ENCODE data around the gene AXIN1. TPM values are rescaled to one million over a fixed set of nuclear protein-coding genes. Genes with fewer than 3 reads are reported as not detected.
A peak's percentile ranks its signal among the peaks of the same experiment; 100 is the strongest.

The AXIN1 gene
- total and polyA plus RNA-seq, 2 of the 8 experiments (the other 6 are each of a cell fraction or from before 2014, with no cell fraction given): 12.5 to 41.9 TPM

GRCh38 chr16:266258-267164 is 86.0 kb downstream of the AXIN1 start:
- Histone ChIP-seq H3K27me3 (replicated peaks in 1 of 4; ENCODE audit: control insufficient read depth in 3 of 4, extremely low read depth in 1 of 4, insufficient read depth in 3 of 4, low read length in 3 of 4) (no peaks in the 10 kb centered on the region), H2BK5ac (ENCODE audit: low read depth, low read length) (no peak overlapping the region), H3K23me2 (ENCODE audit: low read depth, low read length) (peaks cover 4% of the 10 kb centered on the region; the same call in 1 of the 2 replicates), H4K5ac (ENCODE audit: insufficient read length, low read depth, low read length) (no peak overlapping the region), H2BK12ac (ENCODE audit: low read depth, low read length) (no peak overlapping the region), H3K14ac (ENCODE audit: insufficient read length) (no peak overlapping the region), H3K9me3 (ENCODE audit: insufficient read depth in 2 of 2, low read depth in 1 of 2, low read length in 1 of 2) (no peaks in the 10 kb centered on the region), H3K18ac (ENCODE audit: extremely low read depth, low read length) (no peak overlapping the region), H3K4ac (replicated peaks; ENCODE audit: insufficient read length, low read depth, low read length) (no peak overlapping the region), H3K4me1 (replicated peaks in 1 of 4; ENCODE audit: control insufficient read depth in 3 of 4, insufficient read depth in 4 of 4, low read length in 3 of 4) (no peaks in the 10 kb centered on the region; a peak in 1 of 7 replicates), H2AFZ (ENCODE audit: low read length) (no peak overlapping the region), H2BK20ac (ENCODE audit: low read length) (no peak overlapping the region), H4K8ac (ENCODE audit: extremely low read depth, insufficient read depth, low read length) (peak overlapping the region; percentile 77; the same call in 1 of the 2 replicates), H3K79me1 (ENCODE audit: low read depth, low read length) (no peaks in the 10 kb centered on the region), H2BK15ac (ENCODE audit: low read length) (no peak overlapping the region), H3K79me2 (ENCODE audit: control insufficient read depth in 1 of 2, insufficient read depth in 2 of 2, low read length in 2 of 2) (no peaks in the 10 kb centered on the region), H2AK5ac (ENCODE audit: low read depth, low read length) (no peak overlapping the region), H3K23ac (ENCODE audit: insufficient read length) (no peak overlapping the region), H3K56ac (replicated peaks; ENCODE audit: insufficient read length, low read depth, low read length) (no peak overlapping the region), H4K91ac (replicated peaks; ENCODE audit: insufficient read length, low read length) (no peak overlapping the region), H3K27ac (ENCODE audit: low read depth, low read length) (no peak overlapping the region), H3K4me3 (ENCODE audit: extremely low read depth in 1 of 4, insufficient read depth in 2 of 4, low read depth in 3 of 4, low read length in 4 of 4) (no peak overlapping the region), H3K9ac (replicated peaks in 1 of 4; ENCODE audit: extremely low read depth in 1 of 4, low read depth in 3 of 4, low read length in 3 of 4) (no peak overlapping the region), H4K20me1 (replicated peaks in 1 of 2; ENCODE audit: control insufficient read depth in 1 of 2, insufficient read depth in 2 of 2, low read length in 2 of 2) (peaks cover 0 to 13% of the 10 kb centered on the region in 2 experiments), H3K4me2 (ENCODE audit: insufficient read depth in 1 of 2, low read depth in 2 of 2, low read length in 2 of 2) (no peak overlapping the region), H3K36me3 (ENCODE audit: control insufficient read depth in 2 of 4, insufficient read depth in 4 of 4, low read length in 3 of 4) (peaks cover 0 to 7% (median 2%) of the 10 kb centered on the region in 4 experiments; a peak in 2 of 8 replicates), H2BK120ac (replicated peaks; ENCODE audit: low read depth, low read length) (no peak overlapping the region)
- DNase-seq (ENCODE audit: low read depth in 1 of 2, low spot score in 2 of 2): no peak
- ChIA-PET CTCF (ENCODE audit: partially characterized antibody) (interaction anchor here (0.6 to 1.1 kb wide), 2 partner anchors 15 to 69 kb away, joined by 3 read pairs; no protein-coding TSS in a partner anchor), POLR2A (ENCODE audit: partially characterized antibody) (interaction anchor here (1.0 to 1.5 kb wide), 2 partner anchors 10 to 41 kb away, joined by 3 to 6 read pairs; partner anchors contain the start of gene RGS11)
- WGBS, 2 experiments (ENCODE audit: extremely low coverage in 1 of 2, insufficient coverage in 1 of 2, insufficient read length in 1 of 2, insufficient replicate concordance in 2 of 2, low coverage in 1 of 2, low lambda C conversion rate in 2 of 2, missing lambda C conversion rate in 1 of 2): 87% methylated on average over 25 of the region's 25 CpGs; no CpG with 5 or more reads in 1 of the 2 experiments
- FAIRE-seq: no peak
- TF ChIP-seq TCF12 (IDR thresholded peaks at IDR 0.05; ENCODE audit: low read depth, low read length) (no peak), POU5F1 (IDR thresholded peaks at IDR 0.05; ENCODE audit: low read depth, low read length) (no peak), FOSL1 (IDR thresholded peaks at IDR 0.05; ENCODE audit: insufficient read depth, low read depth, low read length) (no peak), POLR2A (IDR thresholded peaks at IDR 0.05; ENCODE audit: control extremely low read depth in 1 of 2, low read depth in 2 of 2, low read length in 2 of 2) (0 out of 3 replicates have a peak, but pooled peaks of 1 of the 2 experiments have one; percentile 31)
